Choroid plexus epithelial cell (primary cell): ENCODE measurements around the gene MGLL.
A peak's percentile ranks its signal among the peaks of the same experiment; 100 is the strongest.

Source experiments
- DNase-seq: peaks from one replicate; pipeline ENCODE4 v3.0.0-alpha.2; 2010; ENCODE audit warnings: low read depth
- H3K4me3 ChIP-seq: 2 replicates; pipeline ENCODE4 v1.5.1; 2011; ENCODE audit warnings: low read depth, mild to moderate bottlenecking, control low read depth, low read length, moderate library complexity
- TF ChIP-seq, protein P1 (sequence below): conservative IDR thresholded peaks from 2 replicates; pipeline ENCODE4 v1.5.1; 2011; ENCODE audit warnings: low read depth, mild to moderate bottlenecking, control low read depth, inconsistent platforms, low read length, moderate library complexity

The MGLL gene

DNA sequence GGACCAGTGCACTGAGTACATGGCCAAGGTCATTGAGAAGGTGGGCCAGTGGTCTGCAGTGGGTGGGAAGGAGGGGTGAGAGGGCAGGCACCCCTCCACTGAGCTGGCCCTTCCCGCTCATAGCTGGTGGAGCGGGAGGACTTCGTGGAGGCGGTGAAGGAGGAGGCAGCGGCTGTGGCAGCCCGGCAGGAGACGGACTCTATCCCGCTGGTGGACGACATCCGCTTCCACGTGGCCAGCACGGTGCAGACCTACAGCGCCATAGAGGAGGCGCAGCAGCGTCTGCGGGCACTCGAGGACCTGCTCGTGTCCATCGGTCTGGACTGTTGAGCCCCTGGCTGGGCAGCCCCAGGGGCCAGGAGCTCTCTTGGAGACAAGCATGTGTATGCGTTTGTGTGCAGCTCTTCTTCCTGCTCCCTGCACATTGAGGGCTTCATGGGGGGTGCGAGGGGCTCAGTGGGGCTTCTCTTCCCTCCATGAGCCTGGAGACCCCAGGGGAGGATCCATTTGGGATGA is 142.1 kb downstream of the MGLL start:
- TF ChIP-seq, protein P1, sequence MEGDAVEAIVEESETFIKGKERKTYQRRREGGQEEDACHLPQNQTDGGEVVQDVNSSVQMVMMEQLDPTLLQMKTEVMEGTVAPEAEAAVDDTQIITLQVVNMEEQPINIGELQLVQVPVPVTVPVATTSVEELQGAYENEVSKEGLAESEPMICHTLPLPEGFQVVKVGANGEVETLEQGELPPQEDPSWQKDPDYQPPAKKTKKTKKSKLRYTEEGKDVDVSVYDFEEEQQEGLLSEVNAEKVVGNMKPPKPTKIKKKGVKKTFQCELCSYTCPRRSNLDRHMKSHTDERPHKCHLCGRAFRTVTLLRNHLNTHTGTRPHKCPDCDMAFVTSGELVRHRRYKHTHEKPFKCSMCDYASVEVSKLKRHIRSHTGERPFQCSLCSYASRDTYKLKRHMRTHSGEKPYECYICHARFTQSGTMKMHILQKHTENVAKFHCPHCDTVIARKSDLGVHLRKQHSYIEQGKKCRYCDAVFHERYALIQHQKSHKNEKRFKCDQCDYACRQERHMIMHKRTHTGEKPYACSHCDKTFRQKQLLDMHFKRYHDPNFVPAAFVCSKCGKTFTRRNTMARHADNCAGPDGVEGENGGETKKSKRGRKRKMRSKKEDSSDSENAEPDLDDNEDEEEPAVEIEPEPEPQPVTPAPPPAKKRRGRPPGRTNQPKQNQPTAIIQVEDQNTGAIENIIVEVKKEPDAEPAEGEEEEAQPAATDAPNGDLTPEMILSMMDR, result no peak
- no peak overlapping the region for H3K4me3 ChIP-seq
- DNase-seq, result no peak

GRCh38 chr3:127679534-127680145 is 142.7 kb downstream of the MGLL start:
- H3K4me3 ChIP-seq, result no peak overlapping the region
- TF ChIP-seq, protein P1, result peak; percentile 21

DNA sequence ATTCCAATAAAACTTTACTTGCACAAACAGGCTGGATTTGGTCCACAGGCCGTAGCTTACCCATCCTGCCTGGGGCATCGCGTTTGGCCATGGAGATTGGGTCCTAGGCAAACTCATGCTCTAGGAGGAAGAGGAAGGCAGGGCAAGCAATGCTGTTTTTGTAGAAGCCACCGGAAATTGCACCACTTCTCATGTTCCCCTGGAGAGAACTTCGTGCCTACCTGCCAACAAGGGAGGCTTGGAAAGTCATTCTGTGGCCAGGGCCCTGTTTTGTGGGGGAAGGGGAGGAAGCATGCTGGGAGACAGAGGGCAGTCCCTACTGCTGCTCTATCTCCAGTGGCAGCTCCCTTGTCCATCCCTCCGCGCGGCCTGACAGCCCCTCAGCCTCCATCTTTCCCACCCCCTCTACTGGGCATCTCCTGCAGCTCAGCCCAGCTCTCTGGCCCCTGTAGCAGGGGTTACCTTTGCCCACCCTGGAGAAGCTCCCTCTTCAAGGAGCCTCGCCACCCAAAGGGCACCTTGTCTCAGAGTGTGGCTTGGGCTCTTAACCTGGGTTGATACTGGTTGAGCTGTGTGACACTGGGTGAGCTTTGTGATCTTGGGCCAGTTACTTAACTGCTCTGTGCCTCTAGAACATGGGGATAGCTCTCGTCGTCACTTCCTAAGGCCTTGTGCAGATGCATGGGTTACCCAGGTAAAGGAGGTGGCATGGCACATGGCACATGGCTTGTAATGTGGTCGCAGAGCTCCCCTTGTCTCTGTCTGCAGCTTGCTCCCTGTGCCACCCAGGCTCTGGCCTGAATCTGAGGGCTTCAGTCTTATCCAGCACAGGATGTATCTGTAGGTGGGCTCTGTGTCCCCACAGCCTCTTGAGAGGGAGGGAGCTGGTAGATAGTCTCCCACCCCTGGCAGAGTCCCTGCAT is 143.4 kb downstream of the MGLL start:
- TF ChIP-seq, protein P1, result no peak
- DNase-seq, result no peak
- H3K4me3 ChIP-seq, result no peak overlapping the region

More at GRCh38 chr3:127679534-127680145, 142.7 kb downstream of the MGLL start:
- no peak for DNase-seq

DNA sequence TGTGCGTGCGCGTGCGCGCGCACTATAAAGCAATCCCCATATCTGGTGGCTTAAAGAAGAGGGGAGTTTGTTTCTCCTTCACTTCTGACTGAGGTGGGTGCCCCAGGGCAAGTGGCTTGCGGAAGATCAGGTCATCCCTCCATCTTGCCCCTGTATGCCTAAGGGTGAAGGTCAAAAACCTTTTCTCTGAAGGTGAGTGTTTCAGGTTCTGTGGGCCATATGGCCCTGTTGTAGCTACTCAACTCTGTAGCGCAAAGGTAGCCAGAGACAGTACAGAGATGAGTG is 144.1 kb downstream of the MGLL start:
- TF ChIP-seq, protein P1, result no peak
- no peak for DNase-seq

DNA sequence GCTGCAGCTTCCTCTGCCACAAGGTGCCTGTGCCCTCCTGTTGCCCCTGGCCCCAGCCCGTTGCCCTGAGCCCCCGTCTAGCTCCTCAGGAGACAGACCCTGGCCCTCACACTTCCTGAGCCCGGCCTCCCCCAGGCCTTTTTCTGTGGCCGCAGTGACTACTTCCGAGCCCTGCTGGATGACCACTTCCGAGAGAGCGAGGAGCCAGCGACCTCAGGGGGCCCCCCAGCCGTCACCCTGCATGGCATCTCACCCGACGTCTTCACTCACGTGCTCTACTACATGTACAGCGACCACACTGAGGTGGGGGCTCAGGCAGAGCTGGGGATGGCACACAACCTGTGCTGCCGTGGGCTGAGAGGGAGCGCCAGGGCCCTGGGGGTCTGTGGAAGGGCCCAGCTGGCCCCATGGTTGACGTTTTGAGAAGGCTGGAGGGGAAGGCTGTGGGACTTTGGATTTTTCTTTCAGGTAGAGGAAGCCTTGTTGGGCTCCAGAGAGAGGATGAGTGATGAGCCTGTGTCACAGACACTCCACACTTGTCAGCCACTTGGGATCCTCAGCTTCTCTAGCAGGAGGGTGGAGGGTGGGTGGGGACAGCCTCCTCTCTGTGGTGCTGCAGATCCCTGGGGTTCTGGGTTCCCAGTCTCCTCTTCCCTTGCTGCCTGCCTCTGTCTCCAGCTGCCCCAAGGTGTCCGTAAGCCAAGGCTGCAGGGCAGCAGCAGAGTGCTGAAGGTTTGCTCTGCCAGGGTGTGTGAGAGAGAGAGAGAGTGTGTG is 144.6 kb downstream of the MGLL start:
- TF ChIP-seq, protein P1, result no peak
- no peak for DNase-seq
- no peak overlapping the region for H3K4me3 ChIP-seq

More for the DNA sequence above, 144.1 kb downstream of the MGLL start:
- H3K4me3 ChIP-seq, result no peak overlapping the region

GRCh38 chr3:127676921-127677351 is 145.4 kb downstream of the MGLL start:
- DNase-seq, result no peak
- no peak overlapping the region for H3K4me3 ChIP-seq
- TF ChIP-seq, protein P1, result no peak
